GM23338 (cell line): ENCODE results near the gene ING2. TPM values are rescaled to one million over a fixed set of nuclear protein-coding genes. Genes with fewer than 3 reads are reported as not detected.

Experiments used
- ATAC-seq: fragments of 200-7000 bp; cut with Tn5 transposase; 3 replicates; pipeline ENCODE4 v1.9.1; 2020
- DNase-seq: peaks from one replicate; pipeline ENCODE4 v3.0.0-alpha.2; 2015; ENCODE audit warnings: low spot score
- H2AFZ ChIP-seq: fragments of 200-600 bp; sonication (generic); 2 replicates; pipeline ENCODE4 v1.8.0; 2016; ENCODE audit warnings: antibody characterized with exemption, mild to moderate bottlenecking, moderate library complexity
- H3F3A ChIP-seq: fragments of 200-600 bp; sonication (generic); replicated peaks from 2 replicates; pipeline ENCODE4 v1.8.0; 2017; ENCODE audit warnings: antibody characterized with exemption, mixed run types, low read depth
- H3K27ac ChIP-seq: fragments of 200-600 bp; sonication (generic); 2 replicates; pipeline ENCODE4 v1.6.1; 2016; ENCODE audit warnings: low read depth
- H3K27me3 ChIP-seq: fragments of 200-600 bp; sonication (generic); 2 replicates; pipeline ENCODE4 v1.8.0; 2016; ENCODE audit warnings: mild to moderate bottlenecking, mixed run types, moderate library complexity; ENCODE audit not compliant: insufficient read depth
- H3K36me3 ChIP-seq: fragments of 200-600 bp; sonication (generic); 2 replicates; pipeline ENCODE4 v1.8.0; 2016; ENCODE audit warnings: mild to moderate bottlenecking; ENCODE audit not compliant: insufficient read depth
- H3K4me1 ChIP-seq: fragments of 200-600 bp; sonication (generic); 2 replicates; pipeline ENCODE4 v1.8.0; 2016; ENCODE audit warnings: mild to moderate bottlenecking, moderate library complexity; ENCODE audit not compliant: insufficient read depth
- H3K4me2 ChIP-seq: fragments of 200-600 bp; sonication (generic); 2 replicates; pipeline ENCODE4 v1.7.1; 2017; ENCODE audit warnings: mixed run types
- H3K4me3 ChIP-seq: fragments of 200-600 bp; sonication (generic); 2 replicates; pipeline ENCODE4 v1.6.1; 2016; ENCODE audit warnings: mixed run types
- H3K79me2 ChIP-seq: fragments of 200-600 bp; sonication (generic); replicated peaks from 2 replicates; pipeline ENCODE4 v1.8.0; 2017; ENCODE audit warnings: mild to moderate bottlenecking; ENCODE audit not compliant: insufficient read depth
- H3K9me2 ChIP-seq: fragments of 200-600 bp; sonication (generic); 2 replicates; pipeline ENCODE4 v1.8.0; 2017; ENCODE audit not compliant: insufficient read depth
- H4K20me1 ChIP-seq: fragments of 200-600 bp; sonication (generic); replicated peaks from 2 replicates; pipeline ENCODE4 v1.8.0; 2017; ENCODE audit warnings: mild to moderate bottlenecking; ENCODE audit not compliant: insufficient read depth
- H3K27ac Mint-ChIP-seq: 2 replicates; pipeline ENCODE4 v1.8.0; 2020; ENCODE audit warnings: inconsistent platforms, mild to moderate bottlenecking, moderate library complexity, mixed read lengths
- H3K27me3 Mint-ChIP-seq: 3 replicates; pipeline ENCODE4 v1.8.0; 2022; ENCODE audit warnings: low read depth, mild to moderate bottlenecking, moderate library complexity, mixed read lengths, inconsistent platforms; ENCODE audit not compliant: insufficient read depth, poor library complexity
- H3K36me3 Mint-ChIP-seq: 3 replicates; pipeline ENCODE4 v1.8.0; 2021; ENCODE audit warnings: low read depth, mild to moderate bottlenecking, inconsistent platforms, moderate library complexity, mixed read lengths
- H3K4me1 Mint-ChIP-seq: 3 replicates; pipeline ENCODE4 v1.8.0; 2020; ENCODE audit warnings: mild to moderate bottlenecking, inconsistent platforms, mixed read lengths
- H3K4me3 Mint-ChIP-seq: 3 replicates; pipeline ENCODE4 v1.8.0; 2021; ENCODE audit warnings: moderate library complexity, mild to moderate bottlenecking, inconsistent platforms, mixed read lengths
- H3K9me3 Mint-ChIP-seq: 3 replicates; pipeline ENCODE4 v1.8.0; 2020; ENCODE audit warnings: moderate library complexity, mild to moderate bottlenecking, inconsistent platforms, mixed read lengths
- CTCF ChIP-seq, 2 experiments: fragments of 200-600 bp in 1 of 2; sonication (generic) in 1 of 2; conservative IDR thresholded peaks; 2 replicates each; pipeline versions ENCODE4 v1.5.1 to v1.6.1; 2016 to 2017; ENCODE audit warnings: antibody characterized with exemption in 2 of 2, low read depth in 2 of 2, mild to moderate bottlenecking in 2 of 2, moderate library complexity in 1 of 2
- EZH2 ChIP-seq: fragments of 200-600 bp; sonication (generic); IDR thresholded peaks from one replicate; pipeline ENCODE4 v1.8.0; 2017; ENCODE audit warnings: antibody characterized with exemption, mild to moderate bottlenecking, low read depth; ENCODE audit not compliant: unreplicated experiment
- EZH2phosphoT487 ChIP-seq: fragments of 200-600 bp; sonication (generic); IDR thresholded peaks from one replicate; pipeline ENCODE4 v1.8.1; 2018; ENCODE audit warnings: antibody characterized with exemption; ENCODE audit not compliant: unreplicated experiment
- JUNB ChIP-seq: IDR thresholded peaks from one replicate; pipeline ENCODE4 v1.6.1; 2016; ENCODE audit warnings: antibody characterized with exemption; ENCODE audit not compliant: unreplicated experiment
- NANOG ChIP-seq: IDR thresholded peaks from 2 replicates; pipeline ENCODE4 v1.6.1; 2016; ENCODE audit warnings: antibody characterized with exemption, borderline replicate concordance
- POLR2AphosphoS5 ChIP-seq: IDR thresholded peaks from 2 replicates; pipeline ENCODE4 v1.6.1; 2016; ENCODE audit warnings: antibody characterized with exemption, low read depth
- REST ChIP-seq: IDR thresholded peaks from one replicate; pipeline ENCODE4 v1.6.1; 2018; ENCODE audit warnings: antibody characterized with exemption; ENCODE audit not compliant: unreplicated experiment
- ZNF114 ChIP-seq: fragments of 250-450 bp; sonication (Bioruptor Pico); IDR thresholded peaks from 2 replicates; pipeline ENCODE4 v1.5.0; 2020; ENCODE audit warnings: mild to moderate bottlenecking, moderate library complexity
- ZNF462 ChIP-seq: fragments of 250-450 bp; sonication (Bioruptor Pico); IDR thresholded peaks from 2 replicates; pipeline ENCODE4 v1.5.0; 2020; ENCODE audit warnings: mild to moderate bottlenecking, moderate library complexity
- polyA plus RNA-seq: library from polyadenylated mRNA; unstranded; fragments of >200 nt; fragmentation: Nextera tagmentation; extraction: Ambion mirVana; gene quantifications from 2 replicates; pipeline ENCODE4 v1.2.1, GENCODE V29; 2016
- total RNA-seq: library from RNA; depleted of rRNA; stranded (reverse); fragments of >200 nt; shearing (Covaris generic); gene quantifications from 2 replicates; pipeline ENCODE4 v1.2.3, GENCODE V29; 2014

ING2 gene
- total and polyA plus RNA-seq, 2 experiments from 2014 or later, result 21.5 to 34.2 TPM

GRCh38 chr4:183478123-183478522, 26.7 kb upstream of the ING2 start (continued):
- TF ChIP-seq REST (no peak), POLR2AphosphoS5 (no peak), JUNB (no peak), EZH2phosphoT487 (no peak), CTCF (conservative IDR thresholded peaks at IDR 0.05; ENCODE audit: low read depth in 2 of 2) (no peak)

- Mint-ChIP-seq H3K27ac (no peak overlapping the region), H3K9me3 (peaks cover 6% of the 10 kb centered on the region), H3K36me3 (peaks cover 12% of the 10 kb centered on the region; the same call in 1 of the 3 replicates), H3K4me3 (no peak overlapping the region), H3K27me3 (no peaks in the 10 kb centered on the region), H3K4me1 (no peaks in the 10 kb centered on the region)
- H3K79me2 ChIP-seq, result no peaks in the 10 kb centered on the region
- H3K4me2 ChIP-seq, result no peak overlapping the region
- no peaks in the 10 kb centered on the region for H3K9me2 ChIP-seq
- DNase-seq, result no peak
- no peaks in the 10 kb centered on the region for H3K36me3 ChIP-seq
- no peak overlapping the region for H3K27ac ChIP-seq
- H4K20me1 ChIP-seq, result no peaks in the 10 kb centered on the region
- ATAC-seq, result no peak
- H3F3A ChIP-seq, result no peaks in the 10 kb centered on the region
- no peak overlapping the region for H2AFZ ChIP-seq
- no peak overlapping the region for H3K4me3 ChIP-seq
- no peaks in the 10 kb centered on the region for H3K27me3 ChIP-seq
- no peaks in the 10 kb centered on the region for H3K4me1 ChIP-seq
- TF ChIP-seq EZH2 (no peak), EZH2phosphoT487 (no peak), REST (no peak), ZNF462 (CRISPR knock-in tag) (no peak), JUNB (no peak), ZNF114 (CRISPR knock-in tag) (no peak), POLR2AphosphoS5 (no peak), NANOG (no peak)
Measured at GRCh38 chr4:183478926-183479325, 25.9 kb upstream of the ING2 start.
